Measurements from ENCODE around the gene BEND7. TPM values are rescaled to one million over a fixed set of nuclear protein-coding genes. Genes with fewer than 3 reads are reported as not detected.
"Not testable (repeated sequence)": the region's sequence is repeated elsewhere in the genome, so short reads cannot be mapped to it uniquely, and the experiment has no call there.

Gene BEND7
- total RNA-seq, 1 donor = 9.0 TPM

DNA sequence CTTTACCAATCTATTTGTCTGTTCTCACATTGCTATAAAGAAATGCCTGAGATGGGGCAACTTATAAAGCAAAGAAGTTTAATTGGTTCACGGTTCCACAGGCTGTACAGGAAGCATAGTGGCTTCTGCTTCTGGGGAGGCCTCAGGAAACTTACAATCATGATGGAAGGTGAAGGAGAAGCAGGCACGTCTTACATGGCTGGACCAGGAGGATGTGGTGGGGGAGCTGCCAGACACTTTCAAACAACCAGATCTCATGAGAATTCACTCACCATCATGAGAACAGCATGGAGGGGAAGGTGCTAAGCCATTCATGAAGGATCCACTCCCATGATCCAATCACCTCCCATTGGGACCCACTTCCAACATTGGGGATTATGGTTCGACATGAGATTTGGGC is 115.9 kb downstream of the BEND7 start:
- Histone ChIP-seq H3K4me3 (ENCODE audit: insufficient read depth, low read length) (no peak overlapping the region), H3K27me3 (ENCODE audit: insufficient read depth, low read length) (peaks cover 12% of the 10 kb centered on the region), H3K27ac (ENCODE audit: low read depth, low read length) (no peak overlapping the region), H4K20me1 (ENCODE audit: insufficient read depth, low read length) (no peaks in the 10 kb centered on the region), H3K79me2 (ENCODE audit: insufficient read depth, low read length) (no peaks in the 10 kb centered on the region), H3K36me3 (ENCODE audit: insufficient read depth, low read length) (no peaks in the 10 kb centered on the region), H2AFZ (ENCODE audit: low read length) (no peak overlapping the region), H3K4me2 (ENCODE audit: insufficient read depth, low read length) (no peak overlapping the region), H3K4me1 (ENCODE audit: insufficient read depth, low read length) (peaks cover 4% of the 10 kb centered on the region), H3K9me3 (ENCODE audit: low read depth, low read length) (no peaks in the 10 kb centered on the region)
- TF ChIP-seq, protein P1, sequence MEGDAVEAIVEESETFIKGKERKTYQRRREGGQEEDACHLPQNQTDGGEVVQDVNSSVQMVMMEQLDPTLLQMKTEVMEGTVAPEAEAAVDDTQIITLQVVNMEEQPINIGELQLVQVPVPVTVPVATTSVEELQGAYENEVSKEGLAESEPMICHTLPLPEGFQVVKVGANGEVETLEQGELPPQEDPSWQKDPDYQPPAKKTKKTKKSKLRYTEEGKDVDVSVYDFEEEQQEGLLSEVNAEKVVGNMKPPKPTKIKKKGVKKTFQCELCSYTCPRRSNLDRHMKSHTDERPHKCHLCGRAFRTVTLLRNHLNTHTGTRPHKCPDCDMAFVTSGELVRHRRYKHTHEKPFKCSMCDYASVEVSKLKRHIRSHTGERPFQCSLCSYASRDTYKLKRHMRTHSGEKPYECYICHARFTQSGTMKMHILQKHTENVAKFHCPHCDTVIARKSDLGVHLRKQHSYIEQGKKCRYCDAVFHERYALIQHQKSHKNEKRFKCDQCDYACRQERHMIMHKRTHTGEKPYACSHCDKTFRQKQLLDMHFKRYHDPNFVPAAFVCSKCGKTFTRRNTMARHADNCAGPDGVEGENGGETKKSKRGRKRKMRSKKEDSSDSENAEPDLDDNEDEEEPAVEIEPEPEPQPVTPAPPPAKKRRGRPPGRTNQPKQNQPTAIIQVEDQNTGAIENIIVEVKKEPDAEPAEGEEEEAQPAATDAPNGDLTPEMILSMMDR (IDR thresholded peaks at IDR 0.05; ENCODE audit: extremely low read depth, low read depth, low read length) = no peak
- DNase-seq (ENCODE audit: insufficient read length, low spot score, missing footprints) = no peak

DNA sequence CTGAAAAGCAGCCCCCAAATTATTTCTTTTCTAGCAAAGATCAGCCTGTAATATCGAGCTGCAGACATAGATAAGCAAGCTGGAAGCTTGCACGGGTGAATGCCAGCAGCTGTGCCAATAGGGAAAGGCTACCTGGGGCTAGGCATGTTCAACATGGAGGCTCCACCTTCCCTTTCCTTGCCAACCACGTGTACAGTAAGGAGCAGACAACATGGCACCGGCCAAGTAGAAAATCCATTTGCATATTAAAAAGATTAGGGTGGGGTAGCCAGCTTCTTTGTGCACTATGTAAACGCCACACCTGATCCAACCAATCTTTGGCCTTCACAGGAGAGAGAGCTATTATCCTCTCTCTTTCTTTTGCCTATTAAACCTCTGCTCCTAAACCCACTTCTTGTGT is 124.0 kb downstream of the BEND7 start:
- TF ChIP-seq, protein P1 (IDR thresholded peaks at IDR 0.05; ENCODE audit: extremely low read depth, low read depth, low read length) = no peak
- Histone ChIP-seq H3K4me1 (ENCODE audit: insufficient read depth, low read length) (no peaks in the 10 kb centered on the region), H3K27me3 (ENCODE audit: insufficient read depth, low read length) (peaks cover 4% of the 10 kb centered on the region), H3K9me3 (ENCODE audit: low read depth, low read length) (no peaks in the 10 kb centered on the region), H2AFZ (ENCODE audit: low read length) (no peak overlapping the region), H3K36me3 (ENCODE audit: insufficient read depth, low read length) (no peaks in the 10 kb centered on the region), H3K4me2 (ENCODE audit: insufficient read depth, low read length) (no peak overlapping the region), H3K27ac (ENCODE audit: low read depth, low read length) (no peak overlapping the region), H4K20me1 (ENCODE audit: insufficient read depth, low read length) (no peaks in the 10 kb centered on the region), H3K4me3 (ENCODE audit: insufficient read depth, low read length) (no peak overlapping the region), H3K79me2 (ENCODE audit: insufficient read depth, low read length) (no peaks in the 10 kb centered on the region)
- DNase-seq (ENCODE audit: insufficient read length, low spot score, missing footprints) = no peak

DNA sequence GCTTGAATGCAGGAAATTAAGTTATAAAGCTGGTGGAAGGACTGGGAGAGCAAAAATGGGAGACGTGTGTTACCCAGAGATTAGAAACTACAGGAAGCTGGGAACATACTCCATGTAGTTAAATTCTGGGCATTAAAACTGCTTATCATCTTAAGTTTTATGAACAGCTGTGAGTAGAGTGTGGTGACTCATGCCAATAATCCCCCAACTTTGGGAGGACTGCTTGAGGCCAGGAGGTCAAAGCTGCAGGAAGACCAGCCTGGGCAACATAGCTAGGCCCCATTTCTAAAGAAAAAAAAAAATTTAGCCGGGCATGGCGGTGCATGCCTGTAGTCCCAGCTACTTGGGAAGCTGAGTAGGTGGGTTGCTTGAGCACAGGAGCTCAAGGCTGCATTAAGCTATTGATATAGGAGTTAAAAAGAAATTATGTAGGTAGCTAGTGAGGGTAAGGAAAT is 124.5 kb downstream of the BEND7 start:
- TF ChIP-seq, protein P1 (IDR thresholded peaks at IDR 0.05; ENCODE audit: extremely low read depth, low read depth, low read length) = no peak
- no peak for DNase-seq (ENCODE audit: insufficient read length, low spot score, missing footprints)
- Histone ChIP-seq H3K27ac (ENCODE audit: low read depth, low read length) (no peak overlapping the region), H3K4me1 (ENCODE audit: insufficient read depth, low read length) (no peaks in the 10 kb centered on the region), H3K4me3 (ENCODE audit: insufficient read depth, low read length) (no peak overlapping the region), H4K20me1 (ENCODE audit: insufficient read depth, low read length) (no peaks in the 10 kb centered on the region), H3K27me3 (ENCODE audit: insufficient read depth, low read length) (peaks cover 4% of the 10 kb centered on the region), H2AFZ (ENCODE audit: low read length) (no peak overlapping the region), H3K79me2 (ENCODE audit: insufficient read depth, low read length) (no peaks in the 10 kb centered on the region), H3K4me2 (ENCODE audit: insufficient read depth, low read length) (no peak overlapping the region), H3K36me3 (ENCODE audit: insufficient read depth, low read length) (no peaks in the 10 kb centered on the region), H3K9me3 (ENCODE audit: low read depth, low read length) (no peaks in the 10 kb centered on the region)

DNA sequence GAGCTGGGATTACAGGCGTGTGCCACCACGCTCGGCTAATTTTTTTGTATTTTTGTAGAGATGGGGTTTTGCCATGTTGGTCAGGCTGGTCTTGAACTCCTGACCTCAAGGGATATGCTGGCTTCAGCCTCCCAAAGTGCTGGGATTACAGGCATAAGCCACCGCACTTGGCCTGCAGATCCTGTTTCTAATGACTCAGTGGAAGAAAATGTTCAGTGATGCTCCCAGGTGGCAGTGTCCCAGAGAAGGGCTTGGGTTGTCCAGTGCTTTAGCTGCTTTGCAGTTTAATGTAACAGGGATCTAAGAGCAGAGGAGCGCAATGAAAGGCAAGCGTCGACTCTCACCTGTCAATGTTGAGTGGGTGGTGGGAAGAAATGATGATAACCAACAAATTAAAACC is 125.4 kb downstream of the BEND7 start:
- not testable (repeated sequence) for H3K27me3 ChIP-seq (ENCODE audit: insufficient read depth, low read length); H3K4me3 ChIP-seq (ENCODE audit: insufficient read depth, low read length); DNase-seq (ENCODE audit: insufficient read length, low spot score, missing footprints); H3K9me3 ChIP-seq (ENCODE audit: low read depth, low read length); H3K4me2 ChIP-seq (ENCODE audit: insufficient read depth, low read length); H3K36me3 ChIP-seq (ENCODE audit: insufficient read depth, low read length); H3K27ac ChIP-seq (ENCODE audit: low read depth, low read length); H3K4me1 ChIP-seq (ENCODE audit: insufficient read depth, low read length); H2AFZ ChIP-seq (ENCODE audit: low read length); H3K79me2 ChIP-seq (ENCODE audit: insufficient read depth, low read length); H4K20me1 ChIP-seq (ENCODE audit: insufficient read depth, low read length)
